ENCODE measurements around the gene TMEM138.
"Not testable (repeated sequence)": the region's sequence is repeated elsewhere in the genome, so short reads cannot be mapped to it uniquely, and the experiment has no call there.

TMEM138 gene

GRCh38 chr11:61367406-61367805, 5.2 kb downstream of the TMEM138 start:
- no peak for DNase-seq

GRCh38 chr11:61368646-61369045, 6.5 kb downstream of the TMEM138 start:
- DNase-seq, result no peak

- no peak for DNase-seq
Measured at GRCh38 chr11:61369372-61370348, 7.5 kb downstream of the TMEM138 start.

DNA sequence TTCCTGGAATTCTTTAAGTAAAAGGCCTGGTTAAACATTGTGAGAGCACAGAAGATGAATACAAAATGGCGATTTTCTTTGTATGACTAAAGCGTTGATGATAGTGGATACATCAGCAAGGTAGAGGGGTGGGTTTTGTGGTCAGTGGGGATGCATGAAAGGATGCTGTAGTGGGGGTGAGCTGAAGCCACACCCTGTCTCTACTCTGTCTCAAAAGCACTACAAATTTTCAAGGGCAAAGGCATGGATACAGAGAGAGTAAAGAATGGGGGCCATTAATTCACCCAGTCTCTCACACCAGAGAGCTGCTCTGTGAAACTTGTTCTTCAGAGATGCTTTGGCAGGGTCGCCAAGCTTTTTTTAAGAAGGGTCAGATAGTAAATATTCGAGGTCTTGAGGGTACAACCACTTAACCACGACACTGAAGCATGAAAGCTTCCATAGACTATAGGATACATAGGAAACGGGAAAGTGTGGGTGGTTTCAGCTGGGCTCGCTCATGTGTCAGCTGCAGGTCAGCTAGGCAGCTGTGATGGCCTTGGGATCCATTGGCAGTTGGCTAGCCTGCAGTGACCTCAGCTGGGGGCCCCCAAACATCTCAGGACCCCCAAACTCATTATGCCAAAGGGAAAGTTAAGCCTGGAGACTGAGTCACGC, 8.3 kb downstream of the TMEM138 start:
- no peak for DNase-seq

DNA sequence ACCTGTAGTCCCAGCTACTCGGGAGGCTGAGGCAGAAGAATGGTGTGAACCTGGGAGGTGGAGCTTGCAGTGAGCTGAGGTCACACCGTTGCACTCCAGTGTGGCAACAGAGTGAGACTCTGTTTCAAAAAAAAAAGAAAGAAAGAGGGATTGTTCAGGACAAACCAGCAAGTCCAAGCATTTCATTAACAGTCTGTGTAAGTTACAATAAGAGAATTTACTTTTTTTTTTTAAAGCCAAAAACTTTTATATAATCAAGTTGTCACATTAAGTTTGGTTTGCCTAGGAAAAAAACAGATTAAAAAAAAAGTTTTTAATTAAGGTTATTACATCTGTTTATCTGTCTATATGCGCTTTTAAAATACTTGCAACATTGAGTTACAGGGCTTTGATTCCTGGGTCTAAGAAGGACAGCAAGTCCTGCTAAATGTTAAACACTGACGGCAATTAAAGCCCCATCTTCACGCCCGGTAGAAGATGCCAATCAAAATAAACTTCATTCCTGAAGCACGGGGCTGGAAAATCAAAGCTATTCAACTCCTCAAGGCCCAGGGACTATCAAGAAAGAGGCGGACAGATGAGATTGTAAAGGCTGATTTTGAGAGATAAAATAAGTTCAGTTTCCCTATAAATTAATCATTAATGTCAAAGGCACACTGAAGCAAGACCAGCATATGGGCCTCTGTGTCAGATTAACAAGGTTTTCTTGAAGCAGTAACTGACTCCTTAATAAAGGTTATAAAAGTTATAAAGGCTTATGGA, 10.7 kb downstream of the TMEM138 start:
- no peak for DNase-seq

- no peak for DNase-seq
Measured at GRCh38 chr11:61375761-61376108, 13.6 kb downstream of the TMEM138 start.

DNA sequence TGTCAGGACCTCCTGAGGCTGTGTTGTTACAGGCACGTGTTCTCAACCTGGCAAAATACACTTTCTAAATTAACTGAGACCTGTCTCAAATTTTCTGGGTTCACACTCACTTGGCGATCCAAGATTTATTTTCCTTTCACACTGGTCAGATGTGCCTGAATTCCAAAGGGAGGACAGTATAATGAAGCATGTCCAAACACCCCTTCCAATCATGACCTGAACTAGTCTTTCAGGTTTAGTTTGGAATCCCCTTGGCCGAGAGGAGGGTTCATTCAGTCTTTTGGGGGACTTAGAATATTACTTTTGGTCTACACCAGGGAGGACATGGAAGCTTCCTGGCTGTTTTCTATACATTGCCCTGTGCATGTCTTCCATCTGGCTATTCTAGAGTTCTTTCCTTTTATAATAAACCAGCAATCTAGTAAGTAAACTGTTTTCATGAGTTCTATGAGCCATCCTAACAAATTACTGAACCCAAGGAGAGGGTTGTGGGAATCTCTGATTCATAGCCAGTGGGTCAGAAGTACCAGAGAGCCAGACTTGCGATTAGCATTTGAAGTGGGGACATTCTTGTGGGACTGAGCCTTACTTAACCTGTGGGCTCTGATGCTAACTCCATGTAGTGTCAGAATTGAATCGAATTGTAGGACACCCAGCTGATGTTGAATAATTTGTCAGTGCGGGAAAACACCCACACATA, 15.4 kb downstream of the TMEM138 start:
- DNase-seq, result no peak

GRCh38 chr11:61378713-61379313, 16.6 kb downstream of the TMEM138 start:
- no peak for DNase-seq

- no peak for DNase-seq
Measured at GRCh38 chr11:61380884-61381283, 18.7 kb downstream of the TMEM138 start.

- not testable (repeated sequence) for DNase-seq
Measured at GRCh38 chr11:61383859-61384258, 21.7 kb downstream of the TMEM138 start.

GRCh38 chr11:61384271-61385242, 22.4 kb downstream of the TMEM138 start:
- DNase-seq, result no peak

DNA sequence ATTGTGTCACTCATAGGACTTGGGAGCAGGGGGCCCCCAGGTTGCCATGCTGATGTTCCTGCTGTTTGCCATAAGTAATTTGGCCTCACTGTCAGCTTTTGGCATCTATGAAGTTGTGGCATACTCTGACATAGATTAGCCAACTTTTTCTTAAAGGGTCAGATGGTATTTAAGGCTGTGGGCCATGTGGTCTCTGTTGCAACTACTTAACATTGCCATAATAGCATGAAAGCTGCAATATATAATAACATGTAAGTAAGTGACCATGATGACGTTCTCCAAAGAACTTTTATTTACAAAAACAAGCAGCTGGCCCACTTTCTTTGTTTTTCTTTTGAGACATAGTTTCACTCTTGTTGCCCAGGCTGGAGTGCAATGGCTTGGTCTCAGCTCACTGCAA, 28.0 kb downstream of the TMEM138 start:
- no peak for DNase-seq

GRCh38 chr11:61392981-61393595, 30.9 kb downstream of the TMEM138 start:
- DNase-seq, result no peak

- no peak for DNase-seq
Measured at GRCh38 chr11:61401173-61401572, 39.0 kb downstream of the TMEM138 start.

GRCh38 chr11:61401573-61401972, 39.4 kb downstream of the TMEM138 start:
- no peak for DNase-seq

DNA sequence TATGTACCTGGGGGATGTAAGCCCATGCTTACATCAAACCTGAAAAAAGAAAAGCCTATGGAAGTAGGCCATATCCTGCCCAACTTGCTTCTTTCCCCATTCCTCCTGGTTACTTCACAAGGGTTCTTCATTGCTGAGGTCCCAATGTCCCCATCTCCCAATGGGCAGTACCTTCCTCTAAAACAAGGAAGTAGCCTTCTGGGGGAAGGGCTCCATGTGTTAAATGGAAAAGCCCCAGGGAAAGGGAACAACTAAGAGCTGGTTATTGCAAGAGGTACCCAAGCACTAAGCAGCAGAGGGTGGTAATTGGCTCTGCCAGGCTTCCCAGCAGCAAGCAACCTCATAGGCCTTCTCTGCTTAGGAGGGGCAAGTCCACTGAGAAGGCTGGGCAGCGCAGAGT, 41.5 kb downstream of the TMEM138 start:
- DNase-seq, result no peak

DNA sequence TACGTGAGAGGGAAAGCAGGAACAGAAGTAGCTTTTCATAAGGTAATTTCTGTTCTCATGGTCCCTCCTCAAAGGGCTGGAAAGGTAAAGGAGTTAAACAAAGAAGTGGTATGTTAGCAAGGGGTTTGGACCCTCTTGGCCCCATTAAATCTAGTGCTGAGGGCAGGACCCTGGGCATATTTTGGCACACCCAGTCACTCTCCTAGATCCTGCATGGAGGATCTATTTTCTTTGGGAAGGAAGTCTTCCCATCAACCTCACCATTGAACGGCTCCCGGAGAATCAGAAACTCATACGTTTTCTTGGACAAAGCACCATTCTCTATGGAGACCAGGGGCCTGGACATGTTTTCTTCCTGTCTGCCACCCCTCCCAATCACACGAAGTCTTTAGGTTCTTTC, 41.9 kb downstream of the TMEM138 start:
- no peak for DNase-seq

- no peak for DNase-seq
Measured at GRCh38 chr11:61404641-61405040, 42.5 kb downstream of the TMEM138 start.

GRCh38 chr11:61406067-61406466, 43.9 kb downstream of the TMEM138 start:
- no peak for DNase-seq

DNA sequence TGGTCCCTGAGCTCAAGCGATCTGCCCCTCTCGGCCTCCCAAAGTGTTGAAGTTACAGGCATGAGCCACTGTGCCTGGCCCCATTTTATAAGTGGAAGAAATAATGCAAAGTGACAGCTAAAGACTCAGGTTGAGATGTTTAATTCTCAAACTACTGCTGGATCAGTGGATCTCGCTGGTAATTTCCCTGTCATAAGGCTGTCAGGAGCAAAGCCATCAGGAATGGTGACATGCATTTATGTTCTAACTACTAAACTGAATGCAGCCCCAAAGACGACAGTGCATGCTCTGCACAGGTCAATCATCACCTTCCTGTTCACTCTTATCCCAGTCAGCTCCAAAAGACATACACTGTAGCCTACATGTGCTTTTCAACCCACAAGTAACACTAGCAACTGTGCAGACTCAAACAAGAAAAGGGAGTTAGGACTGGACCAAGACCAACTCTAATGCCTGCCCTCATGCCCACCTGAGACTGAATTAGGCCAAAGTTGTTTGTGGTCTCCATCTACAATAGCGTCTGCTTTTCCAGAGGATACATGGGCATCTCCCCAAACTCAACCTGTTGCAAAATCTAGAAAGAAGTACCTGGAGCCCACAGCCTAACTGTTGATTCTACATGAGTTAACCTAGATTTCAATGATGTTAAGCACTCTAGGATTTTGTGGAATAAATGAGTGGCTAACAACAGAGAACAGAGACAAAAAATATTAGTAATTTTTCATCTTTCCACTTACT, 45.0 kb downstream of the TMEM138 start:
- DNase-seq, result no peak
